GM12801 (cell line): ENCODE measurements around the gene C1QTNF12.

ENCODE experiments used
- TF ChIP-seq, protein P1 (sequence below): IDR thresholded peaks from one replicate; pipeline ENCODE4 v1.5.1; 2011; ENCODE audit warnings: control low read depth; ENCODE audit not compliant: insufficient read length; ENCODE audit errors: extremely low read depth

C1QTNF12 gene

DNA sequence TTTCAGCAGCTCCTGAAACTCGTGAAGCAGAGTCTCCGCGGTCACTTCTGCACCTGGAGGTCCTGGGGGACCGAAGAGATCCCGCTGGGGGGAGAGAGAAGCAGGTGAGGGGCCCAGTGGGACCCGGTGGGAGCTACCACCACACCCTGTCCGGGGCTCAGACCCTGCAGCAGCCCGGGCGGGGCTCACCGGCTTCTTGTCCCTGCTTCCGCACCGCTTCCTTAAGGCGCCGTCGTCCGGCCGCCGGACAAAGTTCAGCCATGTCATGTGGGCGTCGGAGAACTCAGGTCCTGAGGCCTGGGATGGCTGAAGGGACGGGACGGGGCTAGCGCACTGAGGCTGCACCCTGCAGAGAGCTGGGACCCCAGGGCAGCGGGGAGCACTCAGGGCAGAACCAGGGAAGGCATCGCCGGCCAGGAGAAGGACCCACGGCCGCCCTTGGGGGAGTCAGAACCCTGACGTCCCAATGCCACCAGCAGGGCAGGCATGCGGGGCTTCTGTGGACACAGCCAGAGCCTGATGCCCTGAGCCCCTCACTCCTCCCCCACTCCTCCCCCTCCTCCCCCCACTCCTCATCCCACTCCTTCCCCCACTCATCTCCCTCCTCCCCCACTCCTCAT lies 2.2 kb downstream of the C1QTNF12 start:
- TF ChIP-seq, protein P1, sequence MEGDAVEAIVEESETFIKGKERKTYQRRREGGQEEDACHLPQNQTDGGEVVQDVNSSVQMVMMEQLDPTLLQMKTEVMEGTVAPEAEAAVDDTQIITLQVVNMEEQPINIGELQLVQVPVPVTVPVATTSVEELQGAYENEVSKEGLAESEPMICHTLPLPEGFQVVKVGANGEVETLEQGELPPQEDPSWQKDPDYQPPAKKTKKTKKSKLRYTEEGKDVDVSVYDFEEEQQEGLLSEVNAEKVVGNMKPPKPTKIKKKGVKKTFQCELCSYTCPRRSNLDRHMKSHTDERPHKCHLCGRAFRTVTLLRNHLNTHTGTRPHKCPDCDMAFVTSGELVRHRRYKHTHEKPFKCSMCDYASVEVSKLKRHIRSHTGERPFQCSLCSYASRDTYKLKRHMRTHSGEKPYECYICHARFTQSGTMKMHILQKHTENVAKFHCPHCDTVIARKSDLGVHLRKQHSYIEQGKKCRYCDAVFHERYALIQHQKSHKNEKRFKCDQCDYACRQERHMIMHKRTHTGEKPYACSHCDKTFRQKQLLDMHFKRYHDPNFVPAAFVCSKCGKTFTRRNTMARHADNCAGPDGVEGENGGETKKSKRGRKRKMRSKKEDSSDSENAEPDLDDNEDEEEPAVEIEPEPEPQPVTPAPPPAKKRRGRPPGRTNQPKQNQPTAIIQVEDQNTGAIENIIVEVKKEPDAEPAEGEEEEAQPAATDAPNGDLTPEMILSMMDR, result no peak

DNA sequence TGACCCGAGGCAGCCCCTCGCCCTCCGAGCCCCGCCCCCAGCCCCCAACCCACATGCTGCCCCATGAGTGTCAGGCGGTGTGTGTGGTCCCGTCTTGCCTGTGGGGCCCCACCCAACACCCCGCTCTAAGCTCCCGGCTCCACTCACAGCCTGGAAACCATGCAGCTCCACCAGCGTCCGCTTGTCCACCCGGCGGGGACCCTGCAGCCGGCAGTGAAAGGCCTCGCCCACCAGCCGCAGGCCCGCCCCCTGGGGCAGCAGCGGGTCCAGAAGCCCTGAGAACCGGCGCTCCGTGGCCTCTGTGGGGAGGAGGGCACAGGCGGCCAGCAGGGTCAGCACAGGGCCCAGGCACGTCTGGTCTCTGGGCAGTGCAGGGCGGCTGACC lies 2.7 kb downstream of the C1QTNF12 start:
- TF ChIP-seq, protein P1, result no peak

DNA sequence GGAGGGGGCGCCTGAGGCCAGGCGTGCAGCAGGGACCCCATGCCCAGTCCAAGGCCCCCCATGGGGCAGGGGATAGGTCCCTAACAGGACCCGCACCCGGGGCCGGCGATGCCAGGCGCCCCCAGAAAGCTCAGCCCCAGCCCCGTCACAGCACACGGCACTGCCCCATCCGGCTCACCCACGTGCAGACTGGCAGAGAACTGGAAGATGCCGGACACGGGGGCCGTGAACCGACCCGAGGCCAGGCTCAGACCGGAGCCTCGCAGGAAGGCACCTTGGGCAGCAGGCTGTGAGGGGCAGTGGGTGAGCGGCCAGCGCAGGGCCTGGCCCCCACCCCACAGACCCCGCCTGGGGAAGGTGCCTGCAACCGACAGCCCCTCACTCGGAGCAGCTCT lies 3.3 kb downstream of the C1QTNF12 start:
- TF ChIP-seq, protein P1, result no peak

DNA sequence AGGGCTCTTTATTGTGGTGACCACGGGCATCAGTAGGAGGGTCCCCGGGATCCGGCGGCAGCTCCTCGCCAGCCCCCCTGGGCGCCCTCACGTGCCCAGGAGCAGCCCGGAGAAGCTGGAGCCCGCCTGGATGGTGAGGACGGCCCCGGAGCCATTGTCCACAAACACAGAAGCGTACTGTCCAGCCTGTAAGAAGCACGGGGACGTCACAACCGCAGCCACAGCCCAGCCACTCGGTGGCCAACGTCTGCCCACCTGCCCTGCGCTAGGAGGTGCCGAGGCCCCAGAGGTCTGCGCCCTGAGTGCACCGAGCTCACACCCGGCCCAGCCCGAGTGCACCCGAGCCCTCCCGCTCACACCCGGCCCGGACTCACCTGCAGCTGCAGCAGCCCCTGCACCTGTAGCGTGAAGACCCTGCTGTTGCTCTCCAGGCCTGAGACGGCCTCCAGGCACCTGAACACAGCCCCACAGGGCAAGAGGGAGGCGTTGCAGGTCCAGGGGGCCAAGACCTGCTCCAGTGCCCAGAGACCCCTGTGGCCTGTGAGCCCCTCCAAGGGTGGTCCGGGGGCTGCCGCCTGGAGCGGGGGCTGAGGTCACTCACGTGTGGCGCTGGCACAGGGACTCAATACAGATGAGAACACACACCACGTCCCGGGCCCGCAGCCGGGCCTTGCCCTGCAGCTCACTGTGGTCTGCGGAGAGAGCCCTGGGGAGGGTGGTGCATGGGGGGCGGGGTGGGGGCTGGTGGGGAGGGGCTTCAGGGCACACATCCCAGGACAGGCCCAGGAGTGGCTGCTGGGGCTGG lies 3.9 kb downstream of the C1QTNF12 start:
- TF ChIP-seq, protein P1, result no peak

DNA sequence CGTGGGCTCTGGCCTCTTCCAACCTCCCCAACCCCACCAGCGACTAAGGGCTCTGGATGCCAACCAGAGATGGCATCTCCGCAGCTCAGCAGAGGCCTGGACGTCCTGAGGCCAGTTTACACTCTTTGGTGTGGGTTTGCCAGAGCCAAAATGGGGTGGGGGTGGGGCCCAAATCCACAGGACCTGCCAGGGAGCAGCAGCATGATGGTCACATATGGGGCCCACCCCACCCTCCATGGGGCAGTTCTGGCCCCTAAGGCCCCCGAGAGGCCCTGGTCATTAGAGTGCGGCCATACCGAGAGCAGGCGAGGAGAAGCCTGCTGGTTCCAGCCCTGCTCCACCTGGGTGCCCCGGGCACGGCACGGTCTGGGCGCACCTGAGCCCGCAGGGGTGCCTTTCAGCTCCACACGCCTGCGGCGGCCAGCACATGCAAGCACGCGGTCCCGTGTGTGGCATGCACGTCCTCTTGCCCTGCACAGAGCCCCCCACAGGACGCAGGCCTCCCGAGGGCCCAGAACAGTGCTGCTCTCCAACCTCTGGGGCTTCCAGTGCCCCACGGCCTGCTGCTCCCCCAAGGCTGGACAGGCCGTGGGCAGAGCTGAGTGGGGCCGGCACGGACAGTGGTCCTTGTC lies 4.8 kb downstream of the C1QTNF12 start:
- TF ChIP-seq, protein P1, result no peak

DNA sequence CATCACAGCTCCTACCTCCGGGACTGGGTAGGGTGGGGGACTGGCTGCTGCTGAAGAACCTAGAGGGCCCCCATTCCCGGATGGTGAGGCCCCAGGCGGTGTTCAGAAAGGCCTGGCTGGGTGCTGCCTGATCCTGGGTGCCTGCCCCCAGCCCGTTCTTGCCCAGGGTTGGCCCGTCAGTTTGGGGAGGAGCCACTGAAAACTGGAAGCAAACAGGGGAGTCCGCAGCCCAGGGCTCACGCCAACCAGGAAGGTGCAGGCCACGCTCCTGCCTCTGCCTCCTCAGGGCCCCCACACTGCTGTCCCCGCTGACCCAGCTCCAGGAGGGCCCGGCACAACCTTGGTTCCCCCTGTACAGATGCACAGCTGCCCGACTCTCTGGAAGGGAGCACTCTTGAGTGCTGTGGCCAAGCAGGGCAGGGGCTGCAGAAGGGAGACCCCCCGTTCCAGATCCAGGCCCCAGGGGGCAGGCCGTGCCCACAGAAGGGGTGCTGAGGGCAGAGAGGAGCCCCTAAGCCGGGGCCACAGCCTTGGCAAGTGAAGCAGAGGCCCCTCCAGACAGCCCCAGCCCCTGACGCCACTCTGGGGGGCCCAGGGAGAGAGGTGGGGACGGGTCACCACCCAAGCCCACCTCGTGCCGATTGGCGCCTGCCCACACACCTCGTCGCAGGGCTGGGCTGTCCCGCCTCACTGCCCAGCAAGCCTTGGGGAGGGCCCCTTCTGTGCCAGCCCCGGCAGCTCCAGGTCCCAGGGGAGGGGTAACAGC lies 5.5 kb downstream of the C1QTNF12 start:
- TF ChIP-seq, protein P1, result no peak

DNA sequence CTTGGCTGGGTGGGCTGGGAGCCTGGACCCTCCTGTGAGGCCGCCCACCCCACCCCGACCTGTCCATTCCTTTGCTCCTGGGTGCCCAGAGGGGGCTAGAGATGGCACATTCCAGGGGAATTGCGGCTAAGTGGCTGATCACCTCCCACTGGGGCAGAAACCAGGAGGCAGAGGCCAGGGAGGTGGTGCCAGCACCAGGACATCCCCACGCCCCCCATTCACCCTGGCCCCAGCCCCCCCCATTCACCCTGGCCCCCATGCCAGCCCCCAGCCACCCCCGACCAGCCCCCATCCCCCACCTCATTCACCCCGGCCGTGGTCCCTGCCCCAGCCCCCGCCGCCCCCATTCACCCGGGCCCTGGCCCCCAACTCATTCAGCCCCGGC lies 6.2 kb downstream of the C1QTNF12 start:
- TF ChIP-seq, protein P1, result no peak
